Activated B cell treated with CpG ODN at 0.5 μM for 24 hours (primary cell): ENCODE measurements around the gene MBNL1. TPM values are rescaled to one million over a fixed set of nuclear protein-coding genes. Genes with fewer than 3 reads are reported as not detected.

Source experiments
- ATAC-seq: fragments of 200-7000 bp; cut with Tn5 transposase; one replicate; pipeline ENCODE4 v1.10.0; 2021; ENCODE audit warnings: low read depth, mild to moderate bottlenecking, moderate library complexity
- CTCF ChIA-PET: fragments of 350-600 bp; sonication (Branson Sonifier 250); formaldehyde crosslinking; loops from one replicate; lab custom pipeline; 2021; ENCODE audit warnings: antibody characterized with exemption; lab: Charles Lee
- POLR2A ChIA-PET: fragments of 350-600 bp; sonication (Branson Sonifier 250); formaldehyde crosslinking; loops from one replicate; lab custom pipeline; 2021; ENCODE audit warnings: antibody characterized with exemption; lab: Charles Lee
- DNase-seq: peaks from one replicate; pipeline ENCODE4 v3.0.0; 2022
- H3K27ac Mint-ChIP-seq: one replicate; pipeline ENCODE4 v1.8.0; 2020; ENCODE audit warnings: mixed read lengths
- H3K27me3 Mint-ChIP-seq: one replicate; pipeline ENCODE4 v1.8.0; 2021; ENCODE audit warnings: mixed read lengths
- H3K36me3 Mint-ChIP-seq: one replicate; pipeline ENCODE4 v1.8.0; 2021; ENCODE audit warnings: low read depth, mixed read lengths
- H3K4me1 Mint-ChIP-seq: one replicate; pipeline ENCODE4 v1.8.0; 2021; ENCODE audit warnings: mixed read lengths
- H3K4me3 Mint-ChIP-seq: one replicate; pipeline ENCODE4 v1.8.0; 2020; ENCODE audit warnings: mild to moderate bottlenecking, mixed read lengths
- H3K9me3 Mint-ChIP-seq: one replicate; pipeline ENCODE4 v1.8.0; 2020; ENCODE audit warnings: mixed read lengths
- intact Hi-C: fragments of 100-400 bp; cut with micrococcal nuclease; formaldehyde crosslinking; loops from one replicate; pipeline ENCODE4 v1.15.1; 2024
- total RNA-seq: library from RNA; stranded (reverse); gene quantifications from 2 replicates; pipeline ENCODE4 v1.2.3, GENCODE V29; 2022
- TF ChIP-seq, protein P1 (sequence below): fragments of 200-600 bp; IDR thresholded peaks from one replicate; pipeline ENCODE4 v1.8.0; 2022; ENCODE audit warnings: antibody characterized with exemption, mild to moderate bottlenecking

Gene MBNL1
- total RNA-seq, 1 donor from 2014 or later = 561 TPM

DNA sequence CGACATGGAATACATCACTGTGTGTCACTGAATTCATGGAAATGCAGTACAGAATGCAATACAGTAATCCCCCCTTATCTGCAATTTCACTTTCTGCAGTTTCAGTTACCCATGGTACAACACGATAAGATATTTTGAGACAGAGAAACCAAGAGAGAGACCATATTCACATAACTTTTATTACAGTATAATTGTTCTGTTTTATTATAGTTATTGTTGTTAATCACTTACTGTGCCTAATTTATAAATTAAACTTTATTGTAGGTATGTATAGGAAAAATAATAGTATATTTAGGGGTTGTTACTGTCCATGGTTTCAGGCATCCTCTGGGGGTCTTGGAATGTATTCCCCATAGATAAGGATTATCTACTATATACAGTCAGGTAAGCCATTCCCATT is 61.8 kb downstream of the MBNL1 start:
- peaks cover 73% of the 10 kb centered on the region for H3K4me1 Mint-ChIP-seq
- ATAC-seq (no peak), DNase-seq (no peak)
- no peak overlapping the region for H3K4me3 Mint-ChIP-seq
- POLR2A ChIA-PET = no interaction called here
- no peaks in the 10 kb centered on the region for H3K9me3 Mint-ChIP-seq
- TF ChIP-seq, protein P1, sequence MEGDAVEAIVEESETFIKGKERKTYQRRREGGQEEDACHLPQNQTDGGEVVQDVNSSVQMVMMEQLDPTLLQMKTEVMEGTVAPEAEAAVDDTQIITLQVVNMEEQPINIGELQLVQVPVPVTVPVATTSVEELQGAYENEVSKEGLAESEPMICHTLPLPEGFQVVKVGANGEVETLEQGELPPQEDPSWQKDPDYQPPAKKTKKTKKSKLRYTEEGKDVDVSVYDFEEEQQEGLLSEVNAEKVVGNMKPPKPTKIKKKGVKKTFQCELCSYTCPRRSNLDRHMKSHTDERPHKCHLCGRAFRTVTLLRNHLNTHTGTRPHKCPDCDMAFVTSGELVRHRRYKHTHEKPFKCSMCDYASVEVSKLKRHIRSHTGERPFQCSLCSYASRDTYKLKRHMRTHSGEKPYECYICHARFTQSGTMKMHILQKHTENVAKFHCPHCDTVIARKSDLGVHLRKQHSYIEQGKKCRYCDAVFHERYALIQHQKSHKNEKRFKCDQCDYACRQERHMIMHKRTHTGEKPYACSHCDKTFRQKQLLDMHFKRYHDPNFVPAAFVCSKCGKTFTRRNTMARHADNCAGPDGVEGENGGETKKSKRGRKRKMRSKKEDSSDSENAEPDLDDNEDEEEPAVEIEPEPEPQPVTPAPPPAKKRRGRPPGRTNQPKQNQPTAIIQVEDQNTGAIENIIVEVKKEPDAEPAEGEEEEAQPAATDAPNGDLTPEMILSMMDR = no peak
- peak overlapping the region; percentile 50 for H3K27ac Mint-ChIP-seq
- H3K36me3 Mint-ChIP-seq = peaks cover 52% of the 10 kb centered on the region
- intact Hi-C loops = no loop called here
- CTCF ChIA-PET = no interaction called here
- H3K27me3 Mint-ChIP-seq = no peaks in the 10 kb centered on the region

DNA sequence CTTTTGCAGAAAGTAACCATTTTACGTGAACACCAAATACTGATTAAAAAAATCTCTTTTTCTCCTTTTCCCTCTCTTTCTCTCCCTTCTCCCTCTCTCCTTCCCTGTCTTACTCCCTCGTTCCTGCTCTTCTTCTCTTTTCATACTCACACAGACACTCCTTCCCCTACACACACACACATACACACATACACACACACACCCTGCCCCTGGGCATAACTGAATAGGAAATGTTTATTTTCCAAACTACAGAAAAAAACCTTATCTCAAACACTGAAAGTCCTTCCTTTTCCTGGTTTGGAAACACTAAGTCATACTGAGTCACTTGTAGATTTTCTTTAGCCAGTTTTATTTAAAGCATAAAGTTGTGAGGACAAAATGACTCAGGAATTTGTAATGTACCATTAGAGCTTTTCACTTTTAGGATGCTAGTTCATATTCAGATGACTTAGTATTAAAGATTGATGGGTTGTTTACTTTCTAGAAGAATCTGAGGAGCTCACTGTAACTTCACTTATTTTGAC is 62.4 kb downstream of the MBNL1 start:
- H3K4me3 Mint-ChIP-seq = peak overlapping the region; percentile 1
- H3K9me3 Mint-ChIP-seq = no peaks in the 10 kb centered on the region
- H3K4me1 Mint-ChIP-seq = peaks cover 75% of the 10 kb centered on the region
- H3K36me3 Mint-ChIP-seq = peaks cover 52% of the 10 kb centered on the region
- H3K27ac Mint-ChIP-seq = no peak overlapping the region
- TF ChIP-seq, protein P1 = no peak
- no peak for DNase-seq
- intact Hi-C loops = no loop called here
- no peak for ATAC-seq
- ChIA-PET CTCF (no interaction called here), POLR2A (interaction anchor here (0.6 to 0.7 kb wide), 2 partner anchors 9 to 13 kb away, joined by 3 read pairs; no protein-coding TSS in a partner anchor)
- H3K27me3 Mint-ChIP-seq = no peaks in the 10 kb centered on the region

DNA sequence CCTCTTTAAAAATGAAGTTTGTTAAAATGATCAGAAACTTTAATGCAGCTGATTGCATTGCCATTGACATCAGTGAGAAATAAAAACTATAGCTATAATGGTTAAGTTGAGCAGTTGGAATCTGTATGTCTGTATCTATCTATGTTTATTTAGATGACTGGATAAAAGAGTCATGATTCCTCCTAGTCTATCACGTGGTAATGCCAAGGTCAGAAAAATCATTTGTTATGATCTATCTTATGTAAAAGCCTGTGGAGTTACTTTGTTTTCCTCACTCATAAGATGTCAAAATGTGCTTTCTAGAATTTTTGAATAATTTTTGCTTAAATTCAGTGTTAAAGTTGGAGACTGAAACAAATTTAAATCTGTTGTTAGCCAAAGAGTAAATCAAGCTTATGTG is 63.3 kb downstream of the MBNL1 start:
- no peak overlapping the region for H3K27ac Mint-ChIP-seq

DNA sequence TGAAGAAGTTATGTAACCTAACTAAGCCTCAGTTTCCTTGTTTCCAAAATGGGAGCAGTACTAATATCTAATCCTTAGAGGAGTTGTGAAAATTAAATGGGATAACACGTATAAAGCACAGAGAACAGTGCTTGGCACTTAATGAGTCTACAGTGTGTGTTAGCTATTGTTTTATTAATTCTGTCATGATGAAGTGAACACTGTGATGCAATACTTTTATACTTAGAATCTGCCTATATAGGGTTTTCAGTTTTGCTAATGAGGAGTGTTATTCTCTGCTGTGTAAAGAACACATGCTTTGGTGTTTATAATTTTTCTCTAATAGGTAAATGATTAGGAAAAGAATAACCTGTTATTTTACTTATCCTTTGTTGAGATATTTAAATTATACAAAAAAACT is 65.2 kb downstream of the MBNL1 start:
- Mint-ChIP-seq H3K9me3 (no peaks in the 10 kb centered on the region), H3K27ac (no peak overlapping the region), H3K4me3 (no peak overlapping the region), H3K4me1 (peaks cover 79% of the 10 kb centered on the region), H3K27me3 (no peaks in the 10 kb centered on the region), H3K36me3 (peaks cover 54% of the 10 kb centered on the region)
- ChIA-PET CTCF (interaction anchor here (1.2 kb wide), 1 partner anchor 150 kb away, joined by 4 read pairs; no protein-coding TSS in a partner anchor), POLR2A (interaction anchor here (0.9 kb wide), 1 partner anchor 18 kb away, joined by 3 read pairs; no protein-coding TSS in a partner anchor)
- intact Hi-C loops = loop anchor here (2.0 kb wide), 2 partner anchors 13 to 19 kb away; no protein-coding TSS in a partner anchor
- TF ChIP-seq, protein P1 = no peak
- DNase-seq (no peak), ATAC-seq (no peak)

More for the DNA sequence above, 63.3 kb downstream of the MBNL1 start:
- ATAC-seq = no peak
- H3K36me3 Mint-ChIP-seq = peaks cover 51% of the 10 kb centered on the region
- intact Hi-C loops = no loop called here
- H3K4me1 Mint-ChIP-seq = peaks cover 75% of the 10 kb centered on the region
- H3K27me3 Mint-ChIP-seq = no peaks in the 10 kb centered on the region
- H3K4me3 Mint-ChIP-seq = no peak overlapping the region
- no peaks in the 10 kb centered on the region for H3K9me3 Mint-ChIP-seq
- TF ChIP-seq, protein P1 = no peak
- ChIA-PET CTCF (no interaction called here), POLR2A (interaction anchor here (0.6 to 1.5 kb wide), 3 partner anchors 63 to 154 kb away, joined by 4 to 7 read pairs (median 6); partner anchors contain the start of gene MBNL1)
- no peak for DNase-seq

DNA sequence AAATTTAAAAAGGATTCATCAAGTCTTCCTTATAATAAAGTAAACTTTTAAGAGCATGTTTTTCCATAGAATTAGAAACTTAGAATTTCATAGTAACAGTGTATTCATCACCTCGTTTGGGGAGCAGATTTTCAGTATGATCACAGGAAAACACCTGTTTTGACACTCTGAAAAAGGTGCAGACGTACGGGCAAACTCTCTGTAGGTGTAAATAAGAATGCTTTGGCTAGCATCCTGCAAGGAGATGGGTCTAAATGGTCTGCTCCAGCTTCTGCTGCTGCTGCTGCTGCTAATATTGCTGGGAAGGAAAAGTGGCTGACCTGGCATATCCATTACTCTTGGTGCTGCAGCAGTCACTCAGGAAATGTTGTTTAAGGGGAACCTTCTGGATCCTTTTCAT is 66.0 kb downstream of the MBNL1 start:
- peaks cover 55% of the 10 kb centered on the region for H3K36me3 Mint-ChIP-seq

More for the DNA sequence above, 66.0 kb downstream of the MBNL1 start:
- H3K4me1 Mint-ChIP-seq = peaks cover 80% of the 10 kb centered on the region
- no peaks in the 10 kb centered on the region for H3K27me3 Mint-ChIP-seq
- POLR2A ChIA-PET = no interaction called here
- no peak for DNase-seq
- no peak for ATAC-seq
- peak overlapping the region; percentile 24 for H3K27ac Mint-ChIP-seq
- CTCF ChIA-PET = no interaction called here
- intact Hi-C loops = loop anchor here (1.0 to 2.0 kb wide), 3 partner anchors 10 to 18 kb away; no protein-coding TSS in a partner anchor
- H3K9me3 Mint-ChIP-seq = no peaks in the 10 kb centered on the region
- TF ChIP-seq, protein P1 = no peak
- peak overlapping the region; percentile 38 for H3K4me3 Mint-ChIP-seq
